ENCODE measurements around the gene CEMIP. TPM values are rescaled to one million over a fixed set of nuclear protein-coding genes. Genes with fewer than 3 reads are reported as not detected.

The CEMIP gene
- total and polyA plus RNA-seq, 10 of the 15 experiments (the other 5 are each of a cell fraction or from before 2014, with no cell fraction given), result 0.01 to 0.44 (median 0.16) TPM; not detected in 6

DNA sequence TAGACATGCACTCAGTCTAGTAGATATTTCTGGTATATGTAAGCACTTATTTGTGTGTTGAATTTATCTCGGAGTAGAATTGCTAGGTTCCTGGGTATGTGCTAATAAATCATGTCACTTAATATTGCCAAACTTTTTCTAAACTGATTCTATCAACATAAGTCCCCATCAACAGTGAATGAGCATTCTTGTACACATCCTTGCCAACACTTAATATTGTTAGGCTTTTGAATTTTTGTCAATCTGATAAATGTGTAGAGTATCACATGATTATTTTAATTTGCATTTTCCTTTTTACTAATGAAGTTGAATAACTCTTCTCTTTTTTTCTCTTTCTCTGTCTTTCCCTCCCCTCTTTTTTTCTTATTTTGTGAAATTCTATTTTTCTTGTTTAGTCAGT lies 33.3 kb upstream of the CEMIP start:
- no peak for ATAC-seq
- Histone ChIP-seq H3K27me3 (replicated peaks in 1 of 2; ENCODE audit: control insufficient read depth in 2 of 2, insufficient read depth in 2 of 2, low read length in 1 of 2) (no peaks in the 10 kb centered on the region), H3K79me2 (ENCODE audit: control insufficient read depth, insufficient read depth, low read length) (no peaks in the 10 kb centered on the region), H3K36me3 (ENCODE audit: control insufficient read depth in 2 of 2, insufficient read depth in 2 of 2, low read length in 1 of 2) (no peaks in the 10 kb centered on the region), H3K27ac (ENCODE audit: control insufficient read depth, insufficient read depth) (no peak overlapping the region), H4K20me1 (ENCODE audit: control insufficient read depth, insufficient read depth) (no peaks in the 10 kb centered on the region), H3K9ac (ENCODE audit: control insufficient read depth, insufficient read depth, low read length) (no peak overlapping the region), H3K4me1 (ENCODE audit: control insufficient read depth, insufficient read depth, low read length) (no peaks in the 10 kb centered on the region), H3K4me2 (ENCODE audit: control insufficient read depth, insufficient read depth) (no peak overlapping the region), H3K4me3 (no peak overlapping the region), H3K9me3 (replicated peaks; ENCODE audit: control insufficient read depth, insufficient read depth, low read length) (peaks cover 2% of the 10 kb centered on the region; the same call in 1 of the 3 replicates), H2AFZ (ENCODE audit: control insufficient read depth, low read depth, low read length) (no peak overlapping the region)
- WGBS (ENCODE audit: insufficient coverage, insufficient replicate concordance, low lambda C conversion rate, missing lambda C conversion rate), result 38% methylated on average over 1 of the region's 1 CpG
- ChIA-PET SMC1A (ENCODE audit: uncharacterized antibody, unreplicated experiment) (no interaction called here), RAD21 (ENCODE audit: unreplicated experiment) (no interaction called here), POLR2A (no interaction called here), CTCF (interaction anchor here (1.4 kb wide), 1 partner anchor 30 kb away, joined by 3 read pairs; no protein-coding TSS in a partner anchor)
- DNase-seq (ENCODE audit: low read depth, low spot score), result no peak
- in situ Hi-C loops (cut with MboI), result no loop called here
- no peak for FAIRE-seq
- intact Hi-C loops (cut with micrococcal nuclease; ENCODE audit: unreplicated experiment), result no loop called here
- TF ChIP-seq, protein P1, sequence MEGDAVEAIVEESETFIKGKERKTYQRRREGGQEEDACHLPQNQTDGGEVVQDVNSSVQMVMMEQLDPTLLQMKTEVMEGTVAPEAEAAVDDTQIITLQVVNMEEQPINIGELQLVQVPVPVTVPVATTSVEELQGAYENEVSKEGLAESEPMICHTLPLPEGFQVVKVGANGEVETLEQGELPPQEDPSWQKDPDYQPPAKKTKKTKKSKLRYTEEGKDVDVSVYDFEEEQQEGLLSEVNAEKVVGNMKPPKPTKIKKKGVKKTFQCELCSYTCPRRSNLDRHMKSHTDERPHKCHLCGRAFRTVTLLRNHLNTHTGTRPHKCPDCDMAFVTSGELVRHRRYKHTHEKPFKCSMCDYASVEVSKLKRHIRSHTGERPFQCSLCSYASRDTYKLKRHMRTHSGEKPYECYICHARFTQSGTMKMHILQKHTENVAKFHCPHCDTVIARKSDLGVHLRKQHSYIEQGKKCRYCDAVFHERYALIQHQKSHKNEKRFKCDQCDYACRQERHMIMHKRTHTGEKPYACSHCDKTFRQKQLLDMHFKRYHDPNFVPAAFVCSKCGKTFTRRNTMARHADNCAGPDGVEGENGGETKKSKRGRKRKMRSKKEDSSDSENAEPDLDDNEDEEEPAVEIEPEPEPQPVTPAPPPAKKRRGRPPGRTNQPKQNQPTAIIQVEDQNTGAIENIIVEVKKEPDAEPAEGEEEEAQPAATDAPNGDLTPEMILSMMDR (IDR thresholded peaks at IDR 0.05 in 2 of 3, conservative IDR thresholded peaks at IDR 0.05 in 1 of 3; ENCODE audit: control insufficient read depth in 2 of 3, extremely low read depth in 1 of 3, insufficient read depth in 1 of 3, low read depth in 3 of 3, low read length in 3 of 3), result no peak
- TF ChIP-seq BMI1 (IDR thresholded peaks at IDR 0.05; ENCODE audit: borderline replicate concordance) (no peak), RCOR1 (conservative IDR thresholded peaks at IDR 0.05; ENCODE audit: low read depth, low read length) (no peak), ZNF207 (IDR thresholded peaks at IDR 0.05; ENCODE audit: borderline replicate concordance) (no peak), POLR2A (IDR thresholded peaks at IDR 0.05; ENCODE audit: low read depth, low read length) (no peak)
- TF ChIP-seq, protein P2, sequence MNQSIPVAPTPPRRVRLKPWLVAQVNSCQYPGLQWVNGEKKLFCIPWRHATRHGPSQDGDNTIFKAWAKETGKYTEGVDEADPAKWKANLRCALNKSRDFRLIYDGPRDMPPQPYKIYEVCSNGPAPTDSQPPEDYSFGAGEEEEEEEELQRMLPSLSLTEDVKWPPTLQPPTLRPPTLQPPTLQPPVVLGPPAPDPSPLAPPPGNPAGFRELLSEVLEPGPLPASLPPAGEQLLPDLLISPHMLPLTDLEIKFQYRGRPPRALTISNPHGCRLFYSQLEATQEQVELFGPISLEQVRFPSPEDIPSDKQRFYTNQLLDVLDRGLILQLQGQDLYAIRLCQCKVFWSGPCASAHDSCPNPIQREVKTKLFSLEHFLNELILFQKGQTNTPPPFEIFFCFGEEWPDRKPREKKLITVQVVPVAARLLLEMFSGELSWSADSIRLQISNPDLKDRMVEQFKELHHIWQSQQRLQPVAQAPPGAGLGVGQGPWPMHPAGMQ (IDR thresholded peaks at IDR 0.05; ENCODE audit: borderline replicate concordance), result no peak
- no TSS peak for BruUV-seq (replicated peaks)

Data from GM12878 (cell line).